B cell (primary cell): ENCODE measurements around the gene XPO4. TPM values are rescaled to one million over a fixed set of nuclear protein-coding genes. Genes with fewer than 3 reads are reported as not detected.

Experiments
- ATAC-seq: fragments of 200-7000 bp; cut with Tn5 transposase; one replicate; pipeline ENCODE4 v1.10.0; 2021; ENCODE audit warnings: low read depth, mild to moderate bottlenecking, moderate number of reproducible peaks, moderate library complexity
- CTCF ChIA-PET: fragments of 350-600 bp; sonication (Branson Sonifier 250); formaldehyde crosslinking; loops from one replicate; lab custom pipeline; 2021; ENCODE audit warnings: antibody characterized with exemption, inconsistent platforms; lab: Charles Lee
- POLR2A ChIA-PET: fragments of 350-600 bp; sonication (Branson Sonifier 250); formaldehyde crosslinking; loops from one replicate; lab custom pipeline; 2021; ENCODE audit warnings: antibody characterized with exemption; lab: Charles Lee
- DNase-seq: peaks from one replicate; pipeline ENCODE4 v3.0.0; 2013
- H2AFZ ChIP-seq: 2 replicates; pipeline ENCODE4 v1.6.1; 2012; ENCODE audit warnings: mild to moderate bottlenecking, low read depth, low read length; ENCODE audit not compliant: insufficient read depth, poor library complexity, severe bottlenecking
- H3K27ac ChIP-seq, 2 donors: 1 replicate in 1 of 2; 2 replicates in 1 of 2; pipeline ENCODE4 v1.5.1; 2012 to 2013; ENCODE audit warnings: low read length in 2 of 2, mild to moderate bottlenecking in 2 of 2, moderate library complexity in 1 of 2
- H3K27me3 ChIP-seq, 4 experiments: fragments of 200-600 bp in 1 of 4; sonication (generic) in 1 of 4; replicated peaks in 1 of 4; 1 replicate in 2 of 4; 2 replicates in 2 of 4; pipeline versions ENCODE4 v1.6.1 to v1.7.0; 2013 to 2016; ENCODE audit warnings: low read length in 3 of 4, mild to moderate bottlenecking in 2 of 4, mixed read lengths in 1 of 4, moderate library complexity in 1 of 4; ENCODE audit not compliant: insufficient read depth in 4 of 4, control insufficient read depth in 3 of 4; ENCODE audit errors: control extremely low read depth in 1 of 4
- H3K36me3 ChIP-seq, 2 experiments: replicated peaks in 1 of 2; 1 replicate in 1 of 2; 2 replicates in 1 of 2; pipeline versions ENCODE4 v1.6.1 to v1.7.1; 2013; ENCODE audit warnings: low read length in 1 of 2; ENCODE audit not compliant: insufficient read depth in 2 of 2, control insufficient read depth in 1 of 2; ENCODE audit errors: control extremely low read depth in 1 of 2, extremely low read depth in 1 of 2
- H3K4me1 ChIP-seq, 2 donors: fragments of 200-600 bp in 1 of 2; sonication (generic) in 1 of 2; 1 replicate in 1 of 2; 2 replicates in 1 of 2; pipeline versions ENCODE4 v1.5.1 to v1.6.1; 2013 to 2017; ENCODE audit warnings: low read length in 2 of 2; ENCODE audit not compliant: control insufficient read depth in 2 of 2, insufficient read depth in 2 of 2
- H3K4me2 ChIP-seq: replicated peaks from 2 replicates; pipeline ENCODE3; 2012; ENCODE audit warnings: mild to moderate bottlenecking, low read depth, low read length; ENCODE audit not compliant: poor library complexity, severe bottlenecking
- H3K4me3 ChIP-seq, 5 experiments: fragments of 200-600 bp in 1 of 5; sonication (generic) in 1 of 5; 1 replicate in 3 of 5; 2 replicates in 2 of 5; pipeline versions ENCODE4 v1.5.1 to v1.7.0; 2011 to 2016; ENCODE audit warnings: low read length in 4 of 5, mild to moderate bottlenecking in 4 of 5, low read depth in 2 of 5, control low read depth in 1 of 5, moderate library complexity in 1 of 5; ENCODE audit not compliant: insufficient read depth in 1 of 5; ENCODE audit errors: control extremely low read depth in 1 of 5, extremely low read depth in 1 of 5
- H3K79me2 ChIP-seq: fragments of 200-600 bp; sonication (generic); one replicate; pipeline ENCODE4 v1.6.0; 2016; ENCODE audit warnings: low read length; ENCODE audit not compliant: control insufficient read depth, insufficient read depth
- H3K9ac ChIP-seq: fragments of 200-600 bp; sonication (generic); 2 replicates; pipeline ENCODE4 v1.6.1; 2017; ENCODE audit warnings: mild to moderate bottlenecking, low read length, moderate library complexity
- H3K9me3 ChIP-seq, 3 donors: one replicate each; pipeline versions ENCODE4 v1.6.1 to v1.7.1; 2013; ENCODE audit warnings: low read length in 2 of 3; ENCODE audit not compliant: control insufficient read depth in 2 of 3, insufficient read depth in 1 of 3; ENCODE audit errors: control extremely low read depth in 1 of 3
- H4K20me1 ChIP-seq: 2 replicates; pipeline ENCODE4 v1.6.0; 2012; ENCODE audit warnings: mild to moderate bottlenecking, low read length; ENCODE audit not compliant: insufficient read depth, control insufficient read depth, poor library complexity, severe bottlenecking
- H3K27ac Mint-ChIP-seq: one replicate; pipeline ENCODE4 v1.8.0; 2021; ENCODE audit warnings: mixed read lengths
- H3K27me3 Mint-ChIP-seq: one replicate; pipeline ENCODE4 v1.8.0; 2021; ENCODE audit warnings: mixed read lengths
- H3K4me1 Mint-ChIP-seq: one replicate; pipeline ENCODE4 v1.8.0; 2021; ENCODE audit warnings: mixed read lengths
- H3K4me3 Mint-ChIP-seq: one replicate; pipeline ENCODE4 v1.8.0; 2021; ENCODE audit warnings: mixed read lengths
- H3K9me3 Mint-ChIP-seq: one replicate; pipeline ENCODE4 v1.8.0; 2022; ENCODE audit warnings: mixed read lengths; ENCODE audit not compliant: insufficient read depth
- CTCF ChIP-seq: fragments of 200-600 bp; IDR thresholded peaks from one replicate; pipeline ENCODE4 v1.8.0; 2022; ENCODE audit warnings: antibody characterized with exemption, mild to moderate bottlenecking
- EZH2 ChIP-seq: IDR thresholded peaks from 2 replicates; pipeline ENCODE4 v1.6.1; 2012; ENCODE audit warnings: borderline replicate concordance, low read depth, mild to moderate bottlenecking, moderate library complexity, low read length; ENCODE audit not compliant: insufficient read depth, poor library complexity, severe bottlenecking
- WGBS: methylation state at CpG from one replicate; pipeline ENCODE4 v1.1.5; 2013; ENCODE audit warnings: missing lambda C conversion rate; ENCODE audit not compliant: insufficient coverage; 5-methylcytosine and 5-hydroxymethylcytosine counted together
- intact Hi-C: fragments of 100-400 bp; cut with micrococcal nuclease; formaldehyde crosslinking; loops from one replicate; pipeline ENCODE4 v1.10.0; 2022
- polyA plus RNA-seq: library from polyadenylated mRNA; depleted of rRNA; stranded (reverse); fragments of >200 nt; gene quantifications from 2 replicates; pipeline ENCODE4 v1.2.3, GENCODE V29; 2012
- total RNA-seq, 2 donors: library from RNA; stranded (reverse); fragments of 120-200 nt in 1 of 2; gene quantifications; 1 replicate in 1 of 2; 2 replicates in 1 of 2; pipeline versions ENCODE4 v1.2.3 to v1.2.4, GENCODE V29; 2013 to 2022

XPO4 gene
- total and polyA plus RNA-seq, 2 donors (not counting 1 experiment from before 2014, with no cell fraction given): 6.2 to 25.9 TPM

DNA sequence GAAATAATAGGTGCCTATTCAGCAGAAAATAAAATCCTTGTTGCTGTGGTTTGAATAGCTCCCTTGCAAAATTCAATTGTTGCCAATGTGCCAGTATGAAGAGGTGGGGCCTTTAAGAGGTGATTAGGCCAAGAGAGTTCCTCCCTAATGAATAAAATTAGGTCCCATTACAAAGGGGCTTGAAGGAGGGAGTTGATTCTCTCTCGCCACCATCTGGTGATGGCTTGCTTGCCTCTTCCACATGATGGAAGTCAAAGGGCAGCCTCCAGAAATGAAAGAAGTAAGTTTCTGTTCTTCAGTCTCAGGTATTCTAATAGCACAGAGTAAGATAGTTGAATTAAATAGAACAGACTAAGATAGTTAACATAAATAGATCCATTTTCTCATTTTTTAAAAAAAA lies 125.8 kb downstream of the XPO4 start:
- Histone ChIP-seq H4K20me1 (no peaks in the 10 kb centered on the region), H3K9ac (no peak overlapping the region), H3K4me3 (no peak overlapping the region), H3K27ac (no peak overlapping the region), H3K36me3 (no peaks in the 10 kb centered on the region), H3K27me3 (no peaks in the 10 kb centered on the region), H3K4me2 (no peak overlapping the region), H2AFZ (no peak overlapping the region), H3K9me3 (no peaks in the 10 kb centered on the region), H3K4me1 (peaks cover 7 to 15% of the 10 kb centered on the region in 2 donors), H3K79me2 (peaks cover 5% of the 10 kb centered on the region)
- H3K9me3 Mint-ChIP-seq: no peaks in the 10 kb centered on the region
- H3K27me3 Mint-ChIP-seq: no peaks in the 10 kb centered on the region
- TF ChIP-seq EZH2 (no peak), CTCF (no peak)
- peaks cover 14% of the 10 kb centered on the region for H3K4me1 Mint-ChIP-seq
- no peak for ATAC-seq
- intact Hi-C loops: loop anchor here (10.0 kb wide), 5 partner anchors 48 to 358 kb away; partner anchors contain the start of genes CRYL1, IFT88 and XPO4
- no peak overlapping the region for H3K27ac Mint-ChIP-seq
- H3K4me3 Mint-ChIP-seq: no peak overlapping the region
- no CpG with 5 or more reads among the region's 1 CpG for WGBS
- ChIA-PET CTCF (no interaction called here), POLR2A (interaction anchor here (0.7 kb wide), 1 partner anchor 362 kb away, joined by 8 read pairs; no protein-coding TSS in a partner anchor)
- no peak for DNase-seq

DNA sequence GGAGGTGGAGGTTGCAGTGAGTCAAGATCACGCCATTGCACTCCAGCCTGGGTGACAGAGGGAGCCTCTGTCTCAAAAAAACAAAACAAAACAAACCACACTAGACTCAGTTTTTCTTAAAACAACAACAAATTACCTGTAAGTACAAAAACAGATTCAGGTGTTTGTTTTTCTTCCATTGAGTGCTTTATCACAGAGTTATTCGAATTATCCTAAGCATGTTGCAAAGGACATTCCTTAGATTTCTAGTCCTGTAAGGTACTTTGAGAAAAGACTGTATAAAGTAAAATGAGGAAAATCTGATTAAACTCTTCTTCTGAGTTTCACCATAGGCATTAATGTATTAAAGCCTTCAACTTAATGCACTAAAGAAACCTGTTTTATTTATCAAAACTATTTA lies 126.6 kb downstream of the XPO4 start:
- no CpG with 5 or more reads among the region's 2 CpGs for WGBS
- POLR2A ChIA-PET: interaction anchor here (0.7 kb wide), 1 partner anchor 361 kb away, joined by 8 read pairs; no protein-coding TSS in a partner anchor
- DNase-seq: no peak
- Mint-ChIP-seq H3K4me1 (peaks cover 16% of the 10 kb centered on the region), H3K27me3 (no peaks in the 10 kb centered on the region), H3K4me3 (no peak overlapping the region), H3K9me3 (no peaks in the 10 kb centered on the region), H3K27ac (no peak overlapping the region)
- no peak for ATAC-seq
- Histone ChIP-seq H3K27me3 (no peaks in the 10 kb centered on the region), H3K27ac (no peak overlapping the region), H3K4me1 (peaks cover 7 to 15% of the 10 kb centered on the region in 2 donors), H4K20me1 (no peaks in the 10 kb centered on the region), H3K36me3 (no peaks in the 10 kb centered on the region), H3K79me2 (peaks cover 6% of the 10 kb centered on the region), H3K9ac (no peak overlapping the region), H3K4me3 (no peak overlapping the region), H2AFZ (no peak overlapping the region), H3K4me2 (no peak overlapping the region), H3K9me3 (no peaks in the 10 kb centered on the region)
- intact Hi-C loops: loop anchor here (10.0 kb wide), 5 partner anchors 49 to 359 kb away; partner anchors contain the start of genes CRYL1, IFT88 and XPO4
- TF ChIP-seq EZH2 (no peak), CTCF (no peak)
- CTCF ChIA-PET: no interaction called here
